A673 (cell line): ENCODE results near the gene DGKD. TPM values are rescaled to one million over a fixed set of nuclear protein-coding genes. Genes with fewer than 3 reads are reported as not detected.

Experiments used
- BruUV-seq: library from RNA; stranded (reverse); fragments of 400-500 nt; replicated peaks from 2 replicates; lab custom pipeline; 2021; lab: Mats Ljungman, UMichigan
- CTCF ChIA-PET: fragments of 300-600 bp; sonication (Branson Sonifier 250); formaldehyde crosslinking; loops from one replicate; lab custom pipeline; 2022; ENCODE audit warnings: antibody characterized with exemption; lab: Charles Lee
- POLR2A ChIA-PET: fragments of 300-600 bp; sonication (Branson Sonifier 250); formaldehyde crosslinking; loops from one replicate; lab custom pipeline; 2022; ENCODE audit warnings: antibody characterized with exemption; ENCODE audit not compliant: low non-redundant PET; lab: Charles Lee
- DNase-seq: peaks from one replicate; pipeline ENCODE4 v3.0.0-alpha.2; 2015; ENCODE audit warnings: low spot score
- H3K27ac ChIP-seq: fragments of 200-600 bp; sonication (generic); 2 replicates; pipeline ENCODE4 v1.5.1; 2016; ENCODE audit warnings: mixed run types, low read depth, mild to moderate bottlenecking, mixed read lengths, antibody characterized with exemption, low read length; ENCODE audit not compliant: poor library complexity, severe bottlenecking
- H3K27me3 ChIP-seq: fragments of 200-600 bp; sonication (generic); replicated peaks from 2 replicates; pipeline ENCODE4 v1.6.1; 2017; ENCODE audit warnings: mixed run types, low read depth, mild to moderate bottlenecking, mixed read lengths, antibody characterized with exemption, low read length; ENCODE audit not compliant: insufficient read depth, poor library complexity
- H3K36me3 ChIP-seq: fragments of 200-600 bp; sonication (generic); 2 replicates; pipeline ENCODE4 v1.6.1; 2016; ENCODE audit warnings: mixed run types, mild to moderate bottlenecking, mixed read lengths, antibody characterized with exemption, low read length; ENCODE audit not compliant: insufficient read depth, poor library complexity, severe bottlenecking
- H3K4me1 ChIP-seq: fragments of 200-600 bp; sonication (generic); 2 replicates; pipeline ENCODE4 v1.6.1; 2017; ENCODE audit warnings: mixed run types, mild to moderate bottlenecking, mixed read lengths, antibody characterized with exemption, low read length; ENCODE audit not compliant: insufficient read depth, poor library complexity, severe bottlenecking
- H3K4me3 ChIP-seq: fragments of 200-600 bp; sonication (generic); 2 replicates; pipeline ENCODE4 v1.5.1; 2016; ENCODE audit warnings: low read depth, mixed run types, mild to moderate bottlenecking, mixed read lengths, low read length; ENCODE audit not compliant: poor library complexity, severe bottlenecking
- H3K9me3 ChIP-seq: fragments of 200-600 bp; sonication (generic); 2 replicates; pipeline ENCODE4 v1.6.1; 2016; ENCODE audit warnings: mixed run types, low read depth, mild to moderate bottlenecking, mixed read lengths, antibody characterized with exemption, low read length; ENCODE audit not compliant: poor library complexity, severe bottlenecking
- EZH2 ChIP-seq: fragments of 200-600 bp; sonication (generic); IDR thresholded peaks from 2 replicates; pipeline ENCODE4 v1.6.1; 2017; ENCODE audit warnings: borderline replicate concordance, low read depth, mild to moderate bottlenecking, mixed read lengths, antibody characterized with exemption, low read length; ENCODE audit not compliant: poor library complexity, severe bottlenecking
- intact Hi-C: fragments of 100-400 bp; cut with micrococcal nuclease; formaldehyde crosslinking; loops from one replicate; pipeline ENCODE4 v1.10.0; 2022; ENCODE audit not compliant: unreplicated experiment
- total RNA-seq: library from RNA; stranded (reverse); gene quantifications from 2 replicates; pipeline ENCODE4 v1.2.3, GENCODE V29; 2021
- TF ChIP-seq, protein P1 (sequence below): fragments of 300-800, 200-600 bp; sonication (generic); conservative IDR thresholded peaks from 2 replicates; pipeline ENCODE4 v1.5.1; 2017; ENCODE audit warnings: low read depth, mild to moderate bottlenecking, antibody characterized with exemption, low read length, moderate library complexity, mixed read lengths

DGKD gene
- total RNA-seq, 1 experiment from 2014 or later: 128 TPM

DNA sequence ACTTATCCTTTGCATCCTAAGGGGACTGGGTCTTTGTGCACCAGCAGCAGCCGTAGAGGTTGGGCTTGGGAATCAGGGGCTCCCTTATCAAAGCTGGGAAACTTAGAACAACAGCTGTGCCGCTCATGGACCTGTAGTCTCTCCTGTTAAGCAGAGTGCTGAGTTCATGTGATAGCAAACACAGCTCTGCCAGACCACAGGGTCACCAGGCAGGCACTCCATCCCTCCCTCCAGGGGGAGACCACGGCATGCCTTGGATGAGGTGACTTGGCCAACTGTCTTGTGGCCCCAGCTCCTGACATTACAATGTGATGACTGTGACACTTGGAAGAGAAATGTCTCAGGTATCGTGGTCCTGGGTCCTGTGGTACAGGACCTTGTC is 60.0 kb downstream of the DGKD start:
- CTCF ChIA-PET: no interaction called here
- Histone ChIP-seq H3K27me3 (no peaks in the 10 kb centered on the region), H3K4me3 (no peak overlapping the region), H3K9me3 (peaks cover 21% of the 10 kb centered on the region), H3K27ac (peak overlapping the region; percentile 66), H3K4me1 (peaks cover 44% of the 10 kb centered on the region), H3K36me3 (peaks cover 28% of the 10 kb centered on the region)
- intact Hi-C loops: no loop called here
- POLR2A ChIA-PET: no interaction called here
- DNase-seq: no peak
- no TSS peak for BruUV-seq
- TF ChIP-seq, protein P1, sequence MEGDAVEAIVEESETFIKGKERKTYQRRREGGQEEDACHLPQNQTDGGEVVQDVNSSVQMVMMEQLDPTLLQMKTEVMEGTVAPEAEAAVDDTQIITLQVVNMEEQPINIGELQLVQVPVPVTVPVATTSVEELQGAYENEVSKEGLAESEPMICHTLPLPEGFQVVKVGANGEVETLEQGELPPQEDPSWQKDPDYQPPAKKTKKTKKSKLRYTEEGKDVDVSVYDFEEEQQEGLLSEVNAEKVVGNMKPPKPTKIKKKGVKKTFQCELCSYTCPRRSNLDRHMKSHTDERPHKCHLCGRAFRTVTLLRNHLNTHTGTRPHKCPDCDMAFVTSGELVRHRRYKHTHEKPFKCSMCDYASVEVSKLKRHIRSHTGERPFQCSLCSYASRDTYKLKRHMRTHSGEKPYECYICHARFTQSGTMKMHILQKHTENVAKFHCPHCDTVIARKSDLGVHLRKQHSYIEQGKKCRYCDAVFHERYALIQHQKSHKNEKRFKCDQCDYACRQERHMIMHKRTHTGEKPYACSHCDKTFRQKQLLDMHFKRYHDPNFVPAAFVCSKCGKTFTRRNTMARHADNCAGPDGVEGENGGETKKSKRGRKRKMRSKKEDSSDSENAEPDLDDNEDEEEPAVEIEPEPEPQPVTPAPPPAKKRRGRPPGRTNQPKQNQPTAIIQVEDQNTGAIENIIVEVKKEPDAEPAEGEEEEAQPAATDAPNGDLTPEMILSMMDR: no peak
- TF ChIP-seq EZH2: no peak

DNA sequence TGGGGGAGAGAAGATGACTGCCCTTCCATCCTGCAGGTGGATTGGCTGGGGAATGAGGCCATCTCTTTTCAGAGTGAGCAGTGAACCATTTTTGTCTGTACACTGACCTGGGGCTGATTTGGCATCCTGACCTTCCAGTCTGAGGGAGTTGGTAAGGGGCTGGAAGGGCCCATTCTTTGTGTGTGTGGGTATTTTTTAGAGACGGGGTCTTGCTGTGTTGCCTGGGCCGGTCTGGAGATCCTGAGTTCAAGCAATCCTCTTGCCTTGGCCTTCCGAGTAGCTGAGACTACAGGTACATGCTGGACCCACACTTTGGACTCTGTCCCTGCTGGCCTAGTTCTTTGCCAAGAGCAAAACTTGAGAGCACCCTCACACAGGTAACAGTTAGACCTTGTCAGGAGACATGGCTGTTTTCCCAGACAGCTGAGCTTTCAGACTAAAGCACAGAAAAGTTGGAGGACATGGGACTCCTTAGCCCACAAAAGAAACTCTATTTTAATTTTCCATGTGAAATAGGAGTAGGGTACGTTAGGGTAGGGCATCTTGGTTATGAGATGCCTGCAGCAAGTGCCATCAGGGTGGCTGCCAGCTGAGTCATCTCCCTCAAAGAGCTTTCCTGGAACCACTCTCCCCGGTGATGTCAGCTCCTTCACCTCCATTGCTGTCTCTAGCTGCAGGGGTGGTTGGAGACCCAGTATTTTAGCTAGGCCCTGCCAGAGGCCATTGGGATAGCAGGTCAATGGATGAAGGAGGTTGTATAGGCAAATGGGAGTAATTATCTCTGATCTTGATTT is 60.7 kb downstream of the DGKD start:
- Histone ChIP-seq H3K9me3 (peaks cover 21% of the 10 kb centered on the region), H3K27me3 (no peaks in the 10 kb centered on the region), H3K27ac (peak overlapping the region; percentile 66), H3K4me3 (no peak overlapping the region), H3K36me3 (peaks cover 28% of the 10 kb centered on the region), H3K4me1 (peaks cover 37% of the 10 kb centered on the region)
- no peak for TF ChIP-seq EZH2
- TF ChIP-seq, protein P1: no peak
- no TSS peak for BruUV-seq
- POLR2A ChIA-PET: no interaction called here
- intact Hi-C loops: no loop called here
- DNase-seq: no peak
- CTCF ChIA-PET: no interaction called here

DNA sequence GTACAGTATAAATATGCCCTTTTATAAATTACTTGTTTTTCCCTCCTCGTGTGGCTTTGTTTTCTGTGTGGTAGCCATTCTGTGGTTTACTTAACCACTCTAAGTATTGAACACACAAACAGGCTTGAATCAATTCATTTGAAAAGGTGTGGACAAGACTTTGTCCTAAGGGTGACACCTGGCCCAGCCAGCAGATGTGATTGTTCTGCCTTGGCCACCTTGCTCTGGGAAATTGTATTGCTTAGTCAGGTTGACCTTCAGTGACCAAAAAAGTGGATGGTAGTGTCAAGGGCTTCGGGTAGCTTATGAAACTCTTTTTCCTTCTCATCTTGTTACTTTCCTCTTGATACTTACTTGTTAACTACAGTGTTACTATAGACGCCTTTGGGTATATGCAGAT is 61.9 kb downstream of the DGKD start:
- no peak overlapping the region for H3K4me3 ChIP-seq
- intact Hi-C loops: no loop called here
- ChIA-PET POLR2A (interaction anchor here (0.6 kb wide), 1 partner anchor 12 kb away, joined by 3 read pairs; no protein-coding TSS in a partner anchor), CTCF (interaction anchor here (1.1 kb wide), 1 partner anchor 27 kb away, joined by 3 read pairs; no protein-coding TSS in a partner anchor)
- H3K27me3 ChIP-seq: no peaks in the 10 kb centered on the region
- no TSS peak for BruUV-seq
- no peak overlapping the region for H3K27ac ChIP-seq
- no peak for DNase-seq
- peaks cover 14% of the 10 kb centered on the region for H3K9me3 ChIP-seq
- peaks cover 19% of the 10 kb centered on the region for H3K36me3 ChIP-seq
- H3K4me1 ChIP-seq: peaks cover 34% of the 10 kb centered on the region
- TF ChIP-seq, protein P1: no peak
- TF ChIP-seq EZH2: no peak
